ENCODE measurements around the gene VGLL2. TPM values are rescaled to one million over a fixed set of nuclear protein-coding genes. Genes with fewer than 3 reads are reported as not detected.

VGLL2 gene
- total RNA-seq, 2 experiments from 2014 or later = not detected

GRCh38 chr6:117226778-117227177 lies 38.6 kb upstream of the VGLL2 start:
- H3K4me2 ChIP-seq (ENCODE audit: low read length) = no peak overlapping the region
- H2AFZ ChIP-seq (ENCODE audit: low read length) = no peak overlapping the region
- no peaks in the 10 kb centered on the region for H4K20me1 ChIP-seq (ENCODE audit: insufficient read depth, low read length)
- POLR2A ChIA-PET = no interaction called here
- CTCF ChIA-PET (ENCODE audit: unreplicated experiment) = no interaction called here
- no peaks in the 10 kb centered on the region for H3K9me2 ChIP-seq (ENCODE audit: insufficient read depth, low read length)
- no peak for DNase-seq (ENCODE audit: low spot score)
- H3K9me3 ChIP-seq (ENCODE audit: low read length) = no peaks in the 10 kb centered on the region
- no peaks in the 10 kb centered on the region for H3K79me2 ChIP-seq (ENCODE audit: insufficient read depth, low read depth, low read length)
- H3K4me1 ChIP-seq (ENCODE audit: insufficient read depth, low read length, poor library complexity, severe bottlenecking) = no peaks in the 10 kb centered on the region
- TF ChIP-seq CTCF (conservative IDR thresholded peaks at IDR 0.05; ENCODE audit: low read length) (no peak), EZH2phosphoT487 (IDR thresholded peaks at IDR 0.05; ENCODE audit: borderline replicate concordance, low read depth, low read length) (no peak)
- BruUV-seq (replicated peaks) = no TSS peak
- intact Hi-C loops (cut with micrococcal nuclease; ENCODE audit: unreplicated experiment) = no loop called here
- no peaks in the 10 kb centered on the region for H3K36me3 ChIP-seq (ENCODE audit: insufficient read depth, low read length)
- no peak overlapping the region for H3K4me3 ChIP-seq (ENCODE audit: low read depth, low read length, poor library complexity, severe bottlenecking)
- H3K27ac ChIP-seq (ENCODE audit: low read depth, low read length, poor library complexity, severe bottlenecking) = no peak overlapping the region

- intact Hi-C loops (cut with micrococcal nuclease; ENCODE audit: unreplicated experiment) = no loop called here
- TF ChIP-seq EZH2phosphoT487 (IDR thresholded peaks at IDR 0.05; ENCODE audit: borderline replicate concordance, low read depth, low read length) = no peak
- no peak for TF ChIP-seq CTCF (conservative IDR thresholded peaks at IDR 0.05; ENCODE audit: low read length)
- Histone ChIP-seq H3K36me3 (ENCODE audit: insufficient read depth, low read length) (no peaks in the 10 kb centered on the region), H2AFZ (ENCODE audit: low read length) (no peak overlapping the region), H3K79me2 (ENCODE audit: insufficient read depth, low read depth, low read length) (no peaks in the 10 kb centered on the region), H3K4me3 (ENCODE audit: low read depth, low read length, poor library complexity, severe bottlenecking) (no peak overlapping the region), H3K4me1 (ENCODE audit: insufficient read depth, low read length, poor library complexity, severe bottlenecking) (no peaks in the 10 kb centered on the region), H4K20me1 (ENCODE audit: insufficient read depth, low read length) (no peaks in the 10 kb centered on the region), H3K9me3 (ENCODE audit: low read length) (no peaks in the 10 kb centered on the region), H3K4me2 (ENCODE audit: low read length) (no peak overlapping the region), H3K9me2 (ENCODE audit: insufficient read depth, low read length) (no peaks in the 10 kb centered on the region), H3K27ac (ENCODE audit: low read depth, low read length, poor library complexity, severe bottlenecking) (no peak overlapping the region)
- CTCF ChIA-PET (ENCODE audit: unreplicated experiment) = no interaction called here
- BruUV-seq (replicated peaks) = no TSS peak
- POLR2A ChIA-PET = no interaction called here
- no peak for DNase-seq (ENCODE audit: low spot score)
These were observed 38.0 kb upstream of the VGLL2 start for GRCh38 chr6:117227245-117227962.

- POLR2A ChIA-PET = no interaction called here
- no peak for DNase-seq (ENCODE audit: low spot score)
- Histone ChIP-seq H3K4me1 (ENCODE audit: insufficient read depth, low read length, poor library complexity, severe bottlenecking) (no peaks in the 10 kb centered on the region), H3K36me3 (ENCODE audit: insufficient read depth, low read length) (no peaks in the 10 kb centered on the region), H3K4me2 (ENCODE audit: low read length) (no peak overlapping the region), H3K9me2 (ENCODE audit: insufficient read depth, low read length) (no peaks in the 10 kb centered on the region), H3K4me3 (ENCODE audit: low read depth, low read length, poor library complexity, severe bottlenecking) (no peak overlapping the region), H3K9me3 (ENCODE audit: low read length) (no peaks in the 10 kb centered on the region), H4K20me1 (ENCODE audit: insufficient read depth, low read length) (no peaks in the 10 kb centered on the region), H2AFZ (ENCODE audit: low read length) (no peak overlapping the region), H3K79me2 (ENCODE audit: insufficient read depth, low read depth, low read length) (no peaks in the 10 kb centered on the region), H3K27ac (ENCODE audit: low read depth, low read length, poor library complexity, severe bottlenecking) (no peak overlapping the region)
- no peak for TF ChIP-seq EZH2phosphoT487 (IDR thresholded peaks at IDR 0.05; ENCODE audit: borderline replicate concordance, low read depth, low read length)
- no peak for TF ChIP-seq CTCF (conservative IDR thresholded peaks at IDR 0.05; ENCODE audit: low read length)
- intact Hi-C loops (cut with micrococcal nuclease; ENCODE audit: unreplicated experiment) = no loop called here
- no TSS peak for BruUV-seq (replicated peaks)
- CTCF ChIA-PET (ENCODE audit: unreplicated experiment) = no interaction called here
These were observed 37.2 kb upstream of the VGLL2 start for GRCh38 chr6:117228202-117228601.
